Adrenal gland (tissue), 5 donors: Measurements from ENCODE around the gene GP5.

Source experiments
- CTCF ChIP-seq, 6 experiments: fragments of 450-650 bp in 4 of 6; fragments of 200-600 bp in 2 of 6; sonication (generic) in 1 of 6; IDR thresholded peaks; 1 replicate in 5 of 6; 2 replicates in 1 of 6; pipeline versions ENCODE4 v1.5.1 to v1.8.0; 2016 to 2021; ENCODE audit warnings: antibody characterized with exemption in 6 of 6, mild to moderate bottlenecking in 2 of 6, moderate library complexity in 1 of 6
- POLR2A ChIP-seq, 2 donors: fragments of 450-650 bp; IDR thresholded peaks; one replicate each; pipeline ENCODE4 v1.6.1; 2017; ENCODE audit warnings: antibody characterized with exemption in 2 of 2, mild to moderate bottlenecking in 2 of 2, moderate library complexity in 1 of 2
- donor health status: DM: no; HTN: no; CAD: no.

- TF ChIP-seq POLR2A (IDR thresholded peaks at IDR 0.05) (no peak), CTCF (IDR thresholded peaks at IDR 0.05) (no peak)
Observed at GRCh38 chr3:194396859-194397756, 2.0 kb downstream of the GP5 start.
